HG03039 (cell line): ENCODE data around the gene RNF148.

Experiments used
- ATAC-seq: cut with Tn5 transposase; IDR thresholded peaks from one replicate; pipeline ENCODE4 v1.9.1; 2021; ENCODE audit warnings: mild to moderate bottlenecking, moderate library complexity; ENCODE audit not compliant: unreplicated experiment

Gene RNF148

GRCh38 chr7:122702872-122703510, at the start of gene RNF148:
Gene RNF148, minus strand, starts transcription at chr7:122702922. Its CDS starts 172 bp downstream, at chr7:122702750.
- no peak for ATAC-seq

GRCh38 chr7:122750389-122750788, 47.7 kb upstream of the RNF148 start:
- ATAC-seq = no peak

GRCh38 chr7:122748195-122748594, 45.5 kb upstream of the RNF148 start:
- ATAC-seq = no peak

- ATAC-seq = no peak
Observed at GRCh38 chr7:122746948-122747347, 44.2 kb upstream of the RNF148 start.

- ATAC-seq = no peak
Observed at GRCh38 chr7:122743211-122743610, 40.5 kb upstream of the RNF148 start.

GRCh38 chr7:122738947-122739346, 36.2 kb upstream of the RNF148 start:
- ATAC-seq = no peak

- no peak for ATAC-seq
Observed at GRCh38 chr7:122736183-122736582, 33.5 kb upstream of the RNF148 start.

GRCh38 chr7:122727759-122728158, 25.0 kb upstream of the RNF148 start:
- no peak for ATAC-seq

GRCh38 chr7:122727354-122727753, 24.6 kb upstream of the RNF148 start:
- no peak for ATAC-seq

- no peak for ATAC-seq
Observed at GRCh38 chr7:122726881-122727280, 24.2 kb upstream of the RNF148 start.

- no peak for ATAC-seq
Observed at GRCh38 chr7:122724366-122724765, 21.6 kb upstream of the RNF148 start.

- ATAC-seq = no peak
Observed at GRCh38 chr7:122719010-122719578, 16.4 kb upstream of the RNF148 start.

GRCh38 chr7:122717356-122718089, 14.8 kb upstream of the RNF148 start:
- no peak for ATAC-seq

- ATAC-seq = no peak
Observed at GRCh38 chr7:122715183-122715582, 12.5 kb upstream of the RNF148 start.

GRCh38 chr7:122710916-122711315, 8.2 kb upstream of the RNF148 start:
- ATAC-seq = no peak

- no peak for ATAC-seq
Observed at GRCh38 chr7:122709930-122710646, 7.4 kb upstream of the RNF148 start.

- no peak for ATAC-seq
Observed at GRCh38 chr7:122706836-122707235, 4.1 kb upstream of the RNF148 start.

GRCh38 chr7:122699017-122699416, 3.7 kb downstream of the RNF148 start, which contains the start of gene RNF133:
Gene RNF133, minus strand, starts transcription at chr7:122699117. Its CDS starts 199 bp downstream, at chr7:122698918.
- ATAC-seq = no peak

GRCh38 chr7:122695816-122696215, 6.9 kb downstream of the RNF148 start:
- no peak for ATAC-seq

GRCh38 chr7:122694697-122695096, 8.0 kb downstream of the RNF148 start:
- ATAC-seq = no peak

- ATAC-seq = no peak
Observed at GRCh38 chr7:122692769-122693309, 9.9 kb downstream of the RNF148 start.
